Activated CD8-positive, alpha-beta T cell treated with anti-CD3 and anti-CD28 coated beads, Interleukin-2, amount 10 ng/mL, durations not matched to agents 7 days and 5 days (primary cell): ENCODE data around the gene EPX. TPM values are rescaled to one million over a fixed set of nuclear protein-coding genes. Genes with fewer than 3 reads are reported as not detected.
"Not testable (repeated sequence)": the region's sequence is repeated elsewhere in the genome, so short reads cannot be mapped to it uniquely, and the experiment has no call there.

Experiments
- ATAC-seq: fragments of 150-1000 bp; cut with Tn5 transposase; one replicate; pipeline ENCODE4 v1.10.0; 2021; ENCODE audit warnings: moderate library complexity
- CTCF ChIA-PET: fragments of 350-600 bp; sonication (Branson Sonifier 250); formaldehyde crosslinking; loops from one replicate; lab custom pipeline; 2021; ENCODE audit warnings: antibody characterized with exemption; lab: Charles Lee
- POLR2A ChIA-PET: fragments of 350-600 bp; sonication (Branson Sonifier 250); formaldehyde crosslinking; loops from one replicate; lab custom pipeline; 2021; ENCODE audit warnings: antibody characterized with exemption; lab: Charles Lee
- DNase-seq: peaks from one replicate; pipeline ENCODE4 v3.0.0-alpha.2; 2020
- H3K27ac Mint-ChIP-seq: one replicate; pipeline ENCODE4 v1.8.0; 2021; ENCODE audit warnings: mild to moderate bottlenecking, mixed read lengths
- H3K27me3 Mint-ChIP-seq: one replicate; pipeline ENCODE4 v1.8.0; 2021; ENCODE audit warnings: low read depth, mixed read lengths
- H3K36me3 Mint-ChIP-seq: one replicate; pipeline ENCODE4 v1.8.0; 2021; ENCODE audit warnings: low read depth, mixed read lengths
- H3K4me1 Mint-ChIP-seq: one replicate; pipeline ENCODE4 v1.8.0; 2021; ENCODE audit warnings: low read depth, mixed read lengths
- H3K4me3 Mint-ChIP-seq: one replicate; pipeline ENCODE4 v1.8.0; 2021; ENCODE audit warnings: mild to moderate bottlenecking, mixed read lengths
- H3K9me3 Mint-ChIP-seq: one replicate; pipeline ENCODE4 v1.8.0; 2022; ENCODE audit warnings: mixed read lengths; ENCODE audit not compliant: insufficient read depth
- total RNA-seq, 2 experiments: library from RNA; stranded (reverse); gene quantifications; one replicate each; pipeline ENCODE4 v1.2.3, GENCODE V29; 2021

Gene EPX, protein sequence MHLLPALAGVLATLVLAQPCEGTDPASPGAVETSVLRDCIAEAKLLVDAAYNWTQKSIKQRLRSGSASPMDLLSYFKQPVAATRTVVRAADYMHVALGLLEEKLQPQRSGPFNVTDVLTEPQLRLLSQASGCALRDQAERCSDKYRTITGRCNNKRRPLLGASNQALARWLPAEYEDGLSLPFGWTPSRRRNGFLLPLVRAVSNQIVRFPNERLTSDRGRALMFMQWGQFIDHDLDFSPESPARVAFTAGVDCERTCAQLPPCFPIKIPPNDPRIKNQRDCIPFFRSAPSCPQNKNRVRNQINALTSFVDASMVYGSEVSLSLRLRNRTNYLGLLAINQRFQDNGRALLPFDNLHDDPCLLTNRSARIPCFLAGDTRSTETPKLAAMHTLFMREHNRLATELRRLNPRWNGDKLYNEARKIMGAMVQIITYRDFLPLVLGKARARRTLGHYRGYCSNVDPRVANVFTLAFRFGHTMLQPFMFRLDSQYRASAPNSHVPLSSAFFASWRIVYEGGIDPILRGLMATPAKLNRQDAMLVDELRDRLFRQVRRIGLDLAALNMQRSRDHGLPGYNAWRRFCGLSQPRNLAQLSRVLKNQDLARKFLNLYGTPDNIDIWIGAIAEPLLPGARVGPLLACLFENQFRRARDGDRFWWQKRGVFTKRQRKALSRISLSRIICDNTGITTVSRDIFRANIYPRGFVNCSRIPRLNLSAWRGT
- not detected for total RNA-seq

DNA sequence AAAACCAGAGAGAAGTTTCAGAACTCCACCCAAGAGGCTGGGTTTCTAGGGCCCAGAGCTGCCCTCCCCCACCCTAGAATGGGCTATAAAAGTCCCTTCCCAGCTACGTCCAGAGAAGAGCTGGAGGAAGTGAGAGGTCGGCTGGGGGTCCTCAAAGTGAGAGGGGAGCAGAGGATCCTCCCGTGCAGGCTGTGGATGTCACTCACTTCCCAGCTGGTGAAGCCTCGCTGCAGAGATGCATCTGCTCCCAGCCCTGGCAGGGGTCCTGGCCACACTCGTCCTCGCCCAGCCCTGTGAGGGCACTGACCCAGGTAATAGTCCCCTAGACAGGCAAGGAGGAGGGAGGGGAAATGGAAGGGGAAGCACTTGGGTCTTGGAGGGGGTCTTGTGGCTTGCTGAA is at the start of gene EPX:
Gene EPX (plus strand): TSS at position 115 of the 400 bp plus-strand sequence. CDS start 121 bp downstream, at position 236.
- Mint-ChIP-seq H3K27ac (no peak within 1 kb of the TSS), H3K4me3 (no peak within 1 kb of the TSS), H3K9me3 (no peaks in the 10 kb centered on the region), H3K27me3 (peaks cover 4% of the 10 kb centered on the region), H3K36me3 (no peaks in the 10 kb centered on the region), H3K4me1 (no peaks in the 10 kb centered on the region)
- ATAC-seq (no peak), DNase-seq (no peak)
- ChIA-PET POLR2A (no interaction called here), CTCF (no interaction called here)

DNA sequence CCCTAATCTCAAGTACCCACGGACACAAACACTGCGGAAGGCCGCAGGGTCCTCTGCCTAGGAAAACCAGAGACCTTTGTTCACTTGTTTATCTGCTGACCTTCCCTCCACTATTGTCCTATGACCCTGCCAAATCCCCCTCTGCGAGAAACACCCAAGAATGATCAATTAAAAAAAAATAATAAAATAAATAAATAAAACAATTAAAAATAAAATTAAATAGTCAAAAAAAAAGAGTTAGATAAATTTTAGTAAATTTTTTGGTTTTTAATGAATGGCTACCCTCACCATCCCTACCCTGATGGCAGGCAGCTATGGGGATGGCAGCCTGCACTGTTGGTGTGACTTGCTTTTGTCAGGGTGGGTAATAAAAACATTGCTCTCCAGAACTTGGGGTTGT is 49.2 kb upstream of the EPX start:
- Mint-ChIP-seq H3K27me3 (peaks cover 25% of the 10 kb centered on the region), H3K36me3 (peaks cover 14% of the 10 kb centered on the region), H3K9me3 (peaks cover 21% of the 10 kb centered on the region)
- CTCF ChIA-PET, H3K27ac Mint-ChIP-seq, H3K4me1 Mint-ChIP-seq, H3K4me3 Mint-ChIP-seq, DNase-seq, ATAC-seq, POLR2A ChIA-PET: not testable (repeated sequence)

DNA sequence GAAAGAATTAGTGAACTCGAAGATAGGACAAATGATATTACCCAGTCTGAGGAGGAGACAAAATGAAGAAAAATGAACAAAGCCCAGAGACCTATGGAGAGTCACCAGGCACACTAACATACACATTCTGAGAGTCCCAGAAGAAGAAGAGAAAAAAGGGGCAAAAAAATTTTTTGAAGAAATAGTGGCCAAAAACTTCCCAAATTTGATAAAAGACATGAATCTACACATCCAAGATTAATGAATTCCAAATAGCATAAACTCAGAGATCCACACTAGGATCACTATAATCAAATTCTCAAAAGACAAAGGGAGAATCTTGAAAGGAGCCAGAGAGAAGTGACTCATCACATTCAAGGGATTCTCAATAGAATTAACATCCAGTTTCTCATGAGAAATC is 47.7 kb upstream of the EPX start:
- Mint-ChIP-seq H3K9me3 (peaks cover 21% of the 10 kb centered on the region), H3K27ac (no peak overlapping the region), H3K27me3 (peaks cover 34% of the 10 kb centered on the region), H3K4me1 (no peaks in the 10 kb centered on the region), H3K4me3 (no peak overlapping the region), H3K36me3 (peaks cover 14% of the 10 kb centered on the region)
- ATAC-seq, result no peak
- DNase-seq, result no peak
- ChIA-PET POLR2A (no interaction called here), CTCF (no interaction called here)

DNA sequence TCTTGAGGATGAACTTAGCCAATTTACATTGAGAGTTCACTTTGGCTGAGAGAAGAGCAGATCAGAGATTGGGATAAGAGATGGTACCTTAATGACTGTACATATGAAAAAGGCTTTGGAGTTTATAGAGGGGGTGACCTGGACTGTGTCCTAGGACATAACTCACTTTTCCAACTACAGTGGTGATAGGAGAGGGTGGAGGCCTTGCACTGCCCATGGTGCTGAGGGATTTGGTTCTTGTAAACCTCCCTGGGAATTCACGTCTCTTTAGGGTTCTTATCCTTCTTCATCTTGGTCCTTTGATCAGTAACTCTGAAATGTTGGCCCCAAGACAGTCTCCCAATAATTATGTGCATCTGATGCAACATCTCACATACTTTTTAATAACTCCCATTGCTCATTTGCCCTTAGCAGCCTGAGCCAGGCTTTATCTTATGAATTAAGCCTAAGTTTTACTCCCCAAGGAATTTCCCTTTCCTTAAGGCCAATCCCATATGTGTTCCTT is 44.5 kb upstream of the EPX start, which contains the start of gene OR4D1:
Gene OR4D1 (plus strand): TSS at position 455 of the 505 bp plus-strand sequence. CDS start 6,770 bp downstream, outside the sequence.
- DNase-seq (no peak), ATAC-seq (no peak)
- peaks cover 14% of the 10 kb centered on the region for H3K36me3 Mint-ChIP-seq
- no peak within 1 kb of the TSS for H3K4me3 Mint-ChIP-seq
- ChIA-PET CTCF (interaction anchor here (1.7 kb wide), 1 partner anchor 24 kb away, joined by 4 read pairs; no protein-coding TSS in a partner anchor), POLR2A (no interaction called here)
- no peak within 1 kb of the TSS for H3K27ac Mint-ChIP-seq
- peaks cover 15% of the 10 kb centered on the region for H3K4me1 Mint-ChIP-seq
- H3K27me3 Mint-ChIP-seq, result peaks cover 38% of the 10 kb centered on the region
- peaks cover 25% of the 10 kb centered on the region for H3K9me3 Mint-ChIP-seq

DNA sequence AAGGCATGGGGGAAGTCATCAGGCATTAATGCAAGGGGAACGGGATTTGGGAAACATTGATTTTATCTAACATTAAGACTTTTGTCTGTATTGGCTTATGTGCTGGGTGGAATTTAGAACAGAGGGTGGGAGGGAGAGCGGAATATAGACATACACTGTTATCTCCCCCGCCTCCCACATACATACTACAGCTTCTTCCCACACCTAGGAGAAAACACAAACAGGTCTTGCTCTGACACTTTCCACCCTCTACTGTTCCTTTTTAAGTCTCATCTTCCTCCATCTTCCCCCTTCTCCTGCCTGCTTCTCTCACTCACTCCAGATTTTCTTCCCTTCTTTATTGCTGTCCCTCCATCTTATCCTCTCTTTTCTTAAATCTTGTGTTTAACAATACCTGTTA is 43.9 kb upstream of the EPX start:
- CTCF ChIA-PET, result interaction anchor here (1.0 kb wide), 1 partner anchor 24 kb away, joined by 3 read pairs; no protein-coding TSS in a partner anchor
- Mint-ChIP-seq H3K4me1 (peaks cover 21% of the 10 kb centered on the region), H3K9me3 (peaks cover 23% of the 10 kb centered on the region), H3K36me3 (peaks cover 14% of the 10 kb centered on the region), H3K27me3 (peaks cover 38% of the 10 kb centered on the region), H3K27ac (no peak overlapping the region), H3K4me3 (no peak overlapping the region)
- ATAC-seq, result no peak
- DNase-seq, result no peak
- POLR2A ChIA-PET, result interaction anchor here (0.8 kb wide), 1 partner anchor 10 kb away, joined by 3 read pairs; no protein-coding TSS in a partner anchor

DNA sequence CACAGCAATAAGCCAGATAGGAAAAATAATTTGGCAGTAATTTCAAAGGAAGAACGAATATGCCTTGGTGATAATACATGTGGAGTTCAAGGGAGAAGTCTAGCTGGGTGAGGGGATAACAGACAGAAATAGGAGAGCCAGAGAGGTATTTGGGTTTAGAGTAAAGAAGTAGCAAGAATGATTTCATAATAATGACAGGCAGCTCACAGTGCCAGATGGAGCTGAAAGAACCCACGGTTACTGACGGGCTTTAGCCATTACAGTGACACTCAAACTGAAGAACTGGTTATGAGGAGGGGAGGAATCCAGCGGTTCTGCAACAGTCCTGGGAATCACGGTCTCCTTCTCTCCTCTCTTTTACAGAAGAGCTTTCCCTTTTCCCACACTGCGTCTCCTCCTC is 42.1 kb upstream of the EPX start:
- peaks cover 33% of the 10 kb centered on the region for H3K27me3 Mint-ChIP-seq
- POLR2A ChIA-PET, result no interaction called here
- no peak overlapping the region for H3K4me3 Mint-ChIP-seq
- peaks cover 17% of the 10 kb centered on the region for H3K9me3 Mint-ChIP-seq
- H3K27ac Mint-ChIP-seq, result no peak overlapping the region
- peaks cover 11% of the 10 kb centered on the region for H3K36me3 Mint-ChIP-seq
- CTCF ChIA-PET, result interaction anchor here (0.9 to 1.3 kb wide), 2 partner anchors 20 to 23 kb away, joined by 3 to 6 read pairs; no protein-coding TSS in a partner anchor
- ATAC-seq, result no peak
- peaks cover 37% of the 10 kb centered on the region for H3K4me1 Mint-ChIP-seq
- no peak for DNase-seq

DNA sequence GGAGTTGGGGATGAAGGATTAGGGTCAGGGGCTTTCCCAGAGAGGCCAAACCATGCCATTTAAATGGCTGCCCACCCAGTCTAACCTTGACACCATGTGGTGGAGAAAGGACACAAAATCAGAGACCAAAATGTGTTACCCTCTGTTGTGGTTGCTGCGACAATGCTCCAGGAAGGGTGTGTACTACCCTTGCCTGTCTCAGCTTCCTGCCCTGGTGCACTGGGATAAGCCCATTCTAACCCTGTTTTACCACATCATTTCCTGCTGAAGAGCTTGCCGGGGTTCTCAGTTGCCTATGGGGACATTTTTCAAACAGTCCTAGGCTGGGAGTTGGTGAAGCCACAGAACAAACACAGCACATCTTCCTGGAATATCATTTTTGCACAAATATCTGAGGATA is 39.5 kb upstream of the EPX start:
- ATAC-seq, result peak; percentile 78
- ChIA-PET CTCF (interaction anchor here (0.9 to 3.5 kb wide), 4 partner anchors 12 to 40 kb away, joined by 3 to 30 read pairs (median 4); no protein-coding TSS in a partner anchor), POLR2A (interaction anchor here (1.2 to 1.5 kb wide), 2 partner anchors 18 to 66 kb away, joined by 3 read pairs; partner anchors contain the start of gene MKS1)
- Mint-ChIP-seq H3K4me3 (peak overlapping the region; percentile 51), H3K27ac (peak overlapping the region; percentile 91), H3K4me1 (peaks cover 58% of the 10 kb centered on the region), H3K9me3 (peaks cover 10% of the 10 kb centered on the region), H3K36me3 (peaks cover 11% of the 10 kb centered on the region), H3K27me3 (peaks cover 18% of the 10 kb centered on the region)
- peak; percentile 82 for DNase-seq

DNA sequence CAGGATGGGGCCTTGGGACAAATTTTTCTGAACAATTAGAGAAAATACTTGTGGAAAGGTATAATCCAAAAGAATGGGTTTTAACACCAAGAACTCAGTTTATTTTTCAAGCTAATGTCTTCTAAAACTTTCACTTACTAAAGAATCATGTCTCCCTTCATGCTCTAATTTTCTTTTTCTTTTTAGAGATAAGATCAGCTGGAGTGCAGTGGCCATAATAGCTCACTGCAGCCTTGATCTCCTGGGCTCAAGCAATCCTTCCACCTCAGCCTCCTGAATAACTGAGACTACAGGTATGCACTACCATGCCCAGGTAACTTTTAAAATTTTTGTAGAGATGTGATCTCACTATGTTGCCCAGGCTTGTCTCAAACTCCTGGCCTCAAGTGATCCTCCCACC is 38.9 kb upstream of the EPX start:
- POLR2A ChIA-PET, result interaction anchor here (1.2 to 1.5 kb wide), 3 partner anchors 17 to 146 kb away, joined by 3 to 5 read pairs (median 3); partner anchors contain the start of genes MKS1 and SRSF1

DNA sequence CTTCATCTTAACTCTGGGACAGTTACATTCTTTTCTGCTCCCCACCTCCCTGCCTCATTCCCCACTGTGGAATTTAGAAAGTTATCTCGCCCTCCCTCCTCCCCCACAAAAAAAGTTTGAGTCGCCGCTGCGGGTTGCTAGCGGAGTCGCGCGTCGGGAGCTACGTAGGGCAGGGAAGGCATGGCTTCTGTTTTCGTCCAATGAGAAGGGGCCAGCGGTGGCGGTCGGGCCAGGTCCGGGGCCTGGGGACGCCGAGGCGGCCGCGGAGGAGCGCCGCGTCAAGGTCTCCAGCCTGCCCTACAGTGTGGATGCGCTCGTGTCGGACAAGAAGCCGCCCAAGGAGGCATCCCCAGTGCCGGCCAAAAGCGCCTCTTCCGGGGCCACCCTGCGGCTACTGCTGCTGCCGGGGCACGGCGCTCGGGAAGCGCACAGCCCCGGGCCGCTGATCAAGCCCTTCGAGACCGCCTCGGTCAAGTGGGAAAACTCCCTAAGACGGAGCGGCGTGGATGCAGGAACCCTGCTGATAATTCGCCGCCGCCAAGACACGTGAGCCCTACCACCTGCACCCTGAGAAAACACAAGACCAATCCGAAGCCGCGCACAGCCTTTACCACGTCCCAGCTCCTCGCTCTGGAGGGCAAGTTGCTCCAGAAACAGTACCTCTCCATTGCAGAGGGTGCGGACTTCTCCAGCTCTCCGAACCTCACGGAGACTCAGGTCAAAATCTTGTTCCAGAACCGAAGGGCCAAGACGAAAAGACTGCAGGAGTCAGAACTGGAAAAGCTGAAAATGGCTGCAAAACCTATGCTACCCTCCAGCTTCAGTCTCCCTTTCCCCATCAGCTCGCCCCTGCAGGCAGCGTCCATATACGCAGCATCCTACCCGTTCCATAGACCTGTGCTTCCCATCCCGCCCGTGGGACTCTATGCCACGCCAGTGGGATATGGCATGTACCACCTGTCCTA is 35.4 kb upstream of the EPX start:
- H3K27ac Mint-ChIP-seq, result peak overlapping the region; percentile 81
- H3K9me3 Mint-ChIP-seq, result peaks cover 10% of the 10 kb centered on the region
- ChIA-PET POLR2A (interaction anchor here (2.2 kb wide), 1 partner anchor 150 kb away, joined by 11 read pairs; the partner anchor contains the start of gene SRSF1), CTCF (interaction anchor here (1.0 to 2.3 kb wide), 6 partner anchors 11 to 158 kb away, joined by 3 to 20 read pairs (median 5); partner anchors contain the start of gene SRSF1)
- H3K36me3 Mint-ChIP-seq, result peaks cover 12% of the 10 kb centered on the region
- H3K27me3 Mint-ChIP-seq, result peaks cover 7% of the 10 kb centered on the region
- peak; percentile 77 for ATAC-seq
- peak; percentile 70 for DNase-seq
- peaks cover 52% of the 10 kb centered on the region for H3K4me1 Mint-ChIP-seq
- peak overlapping the region; percentile 79 for H3K4me3 Mint-ChIP-seq

More for the DNA sequence above, 38.9 kb upstream of the EPX start:
- Mint-ChIP-seq H3K27me3 (peaks cover 14% of the 10 kb centered on the region), H3K4me3 (no peak overlapping the region), H3K9me3 (peaks cover 10% of the 10 kb centered on the region), H3K27ac (peak overlapping the region; percentile 91), H3K4me1 (peaks cover 58% of the 10 kb centered on the region), H3K36me3 (peaks cover 11% of the 10 kb centered on the region)
- ATAC-seq (no peak), DNase-seq (no peak)
- CTCF ChIA-PET, result interaction anchor here (0.7 to 3.5 kb wide), 7 partner anchors 12 to 96 kb away, joined by 3 to 30 read pairs (median 3); partner anchors contain the start of gene OR4D2

DNA sequence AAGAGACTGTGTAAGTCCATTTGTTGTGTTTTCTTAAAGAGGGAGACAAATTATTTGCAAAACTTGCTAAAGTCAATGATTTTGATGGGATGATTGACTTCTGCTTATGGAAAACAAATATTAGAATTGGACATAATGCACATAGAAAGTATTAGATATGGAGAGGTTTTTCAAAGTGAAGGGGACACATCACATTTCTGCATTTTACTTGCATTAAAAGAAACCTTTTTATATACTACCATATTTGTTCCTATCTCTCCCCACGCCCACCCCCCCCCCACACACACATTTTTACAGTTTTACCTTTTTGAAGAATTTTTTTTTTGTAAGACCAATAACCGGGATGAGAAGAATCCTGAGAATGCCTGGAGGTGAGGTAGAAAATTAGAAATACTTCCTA is 34.3 kb upstream of the EPX start:
- no peak overlapping the region for H3K27ac Mint-ChIP-seq
- CTCF ChIA-PET, result interaction anchor here (2.3 kb wide), 1 partner anchor 13 kb away, joined by 20 read pairs; no protein-coding TSS in a partner anchor
- DNase-seq (no peak), ATAC-seq (no peak)
- peaks cover 6% of the 10 kb centered on the region for H3K9me3 Mint-ChIP-seq
- no peak overlapping the region for H3K4me3 Mint-ChIP-seq
- POLR2A ChIA-PET, result no interaction called here
- peaks cover 11% of the 10 kb centered on the region for H3K27me3 Mint-ChIP-seq
- H3K36me3 Mint-ChIP-seq, result peaks cover 12% of the 10 kb centered on the region
- peaks cover 41% of the 10 kb centered on the region for H3K4me1 Mint-ChIP-seq
